Measurements from ENCODE around the gene GNRH2. TPM values are rescaled to one million over a fixed set of nuclear protein-coding genes. Genes with fewer than 3 reads are reported as not detected.
A peak's percentile ranks its signal among the peaks of the same experiment; 100 is the strongest.

The GNRH2 gene
- total and polyA plus RNA-seq, 2 donors (not counting 1 experiment from before 2014, with no cell fraction given) = not detected

GRCh38 chr20:3092611-3093379 is 49.4 kb downstream of the GNRH2 start:
- H3K4me1 ChIP-seq (ENCODE audit: control insufficient read depth, extremely low read depth, insufficient read depth, low read length) = no peaks in the 10 kb centered on the region
- H4K20me1 ChIP-seq (ENCODE audit: control insufficient read depth, extremely low read depth, insufficient read depth, low read length) = no peaks in the 10 kb centered on the region
- peak overlapping the region; percentile 44 for H3K4me2 ChIP-seq (ENCODE audit: extremely low read depth, insufficient read depth, low read length)
- H2AFZ ChIP-seq (ENCODE audit: low read length) = peak overlapping the region; percentile 30
- DNase-seq (ENCODE audit: low read depth in 2 of 2) = peak in 1 of 2 donors; percentile 28
- TF ChIP-seq EZH2 (IDR thresholded peaks at IDR 0.05; ENCODE audit: low read length, missing control alignments) = peak; percentile 50
- TF ChIP-seq CTCF (conservative IDR thresholded peaks at IDR 0.05 in 1 of 2, IDR thresholded peaks at IDR 0.05 in 1 of 2; ENCODE audit: low read depth in 1 of 2, low read length in 2 of 2) = no peak
- H3K9ac ChIP-seq (ENCODE audit: insufficient read depth, low read length) = no peak overlapping the region
- peak overlapping the region in 1 of 4 experiments; percentile 33 for H3K4me3 ChIP-seq (replicated peaks in 1 of 4; ENCODE audit: control extremely low read depth in 1 of 4, insufficient read depth in 1 of 4, low read depth in 3 of 4, low read length in 4 of 4)
- H3K27ac ChIP-seq (ENCODE audit: insufficient read depth, low read length) = no peak overlapping the region
- no peaks in the 10 kb centered on the region for H3K79me2 ChIP-seq (ENCODE audit: control insufficient read depth, insufficient read depth, low read length)
- H3K36me3 ChIP-seq (ENCODE audit: control insufficient read depth, insufficient read depth, low read length) = no peaks in the 10 kb centered on the region
- no peaks in the 10 kb centered on the region for H3K9me3 ChIP-seq (ENCODE audit: control insufficient read depth, insufficient read depth, low read depth, low read length)
- peaks cover 7% of the 10 kb centered on the region for H3K27me3 ChIP-seq (ENCODE audit: control insufficient read depth, insufficient read depth, low read length)

- Histone ChIP-seq H3K27me3 (ENCODE audit: control insufficient read depth, insufficient read depth, low read length) (peaks cover 3% of the 10 kb centered on the region), H3K4me2 (ENCODE audit: extremely low read depth, insufficient read depth, low read length) (no peak overlapping the region), H3K79me2 (ENCODE audit: control insufficient read depth, insufficient read depth, low read length) (no peaks in the 10 kb centered on the region), H3K4me1 (ENCODE audit: control insufficient read depth, extremely low read depth, insufficient read depth, low read length) (no peaks in the 10 kb centered on the region), H3K27ac (ENCODE audit: insufficient read depth, low read length) (no peak overlapping the region), H3K9me3 (ENCODE audit: control insufficient read depth, insufficient read depth, low read depth, low read length) (no peaks in the 10 kb centered on the region), H3K4me3 (replicated peaks in 1 of 4; ENCODE audit: control extremely low read depth in 1 of 4, insufficient read depth in 1 of 4, low read depth in 3 of 4, low read length in 4 of 4) (no peak overlapping the region), H3K9ac (ENCODE audit: insufficient read depth, low read length) (no peak overlapping the region), H2AFZ (ENCODE audit: low read length) (no peak overlapping the region), H4K20me1 (ENCODE audit: control insufficient read depth, extremely low read depth, insufficient read depth, low read length) (no peaks in the 10 kb centered on the region), H3K36me3 (ENCODE audit: control insufficient read depth, insufficient read depth, low read length) (no peaks in the 10 kb centered on the region)
- DNase-seq (ENCODE audit: low read depth in 2 of 2) = no peak
- no peak for TF ChIP-seq CTCF (conservative IDR thresholded peaks at IDR 0.05 in 1 of 2, IDR thresholded peaks at IDR 0.05 in 1 of 2; ENCODE audit: low read depth in 1 of 2, low read length in 2 of 2)
- no peak for TF ChIP-seq EZH2 (IDR thresholded peaks at IDR 0.05; ENCODE audit: low read length, missing control alignments)
Measured at GRCh38 chr20:3093861-3094361, 50.5 kb downstream of the GNRH2 start.

GRCh38 chr20:3094848-3095629 is 51.6 kb downstream of the GNRH2 start:
- no peaks in the 10 kb centered on the region for H3K79me2 ChIP-seq (ENCODE audit: control insufficient read depth, insufficient read depth, low read length)
- H3K4me3 ChIP-seq (replicated peaks in 1 of 4; ENCODE audit: control extremely low read depth in 1 of 4, insufficient read depth in 1 of 4, low read depth in 3 of 4, low read length in 4 of 4) = no peak overlapping the region
- H3K36me3 ChIP-seq (ENCODE audit: control insufficient read depth, insufficient read depth, low read length) = no peaks in the 10 kb centered on the region
- H4K20me1 ChIP-seq (ENCODE audit: control insufficient read depth, extremely low read depth, insufficient read depth, low read length) = no peaks in the 10 kb centered on the region
- no peak for TF ChIP-seq EZH2 (IDR thresholded peaks at IDR 0.05; ENCODE audit: low read length, missing control alignments)
- H3K4me2 ChIP-seq (ENCODE audit: extremely low read depth, insufficient read depth, low read length) = no peak overlapping the region
- peaks cover under 1% of the 10 kb centered on the region for H3K27me3 ChIP-seq (ENCODE audit: control insufficient read depth, insufficient read depth, low read length)
- H3K9me3 ChIP-seq (ENCODE audit: control insufficient read depth, insufficient read depth, low read depth, low read length) = no peaks in the 10 kb centered on the region
- DNase-seq (ENCODE audit: low read depth in 2 of 2) = no peak
- H3K9ac ChIP-seq (ENCODE audit: insufficient read depth, low read length) = no peak overlapping the region
- H3K27ac ChIP-seq (ENCODE audit: insufficient read depth, low read length) = no peak overlapping the region
- H2AFZ ChIP-seq (ENCODE audit: low read length) = no peak overlapping the region
- H3K4me1 ChIP-seq (ENCODE audit: control insufficient read depth, extremely low read depth, insufficient read depth, low read length) = no peaks in the 10 kb centered on the region

Other genes starting within 250 kb of the GNRH2 start
- gene CPXM1, start 243.0 kb upstream of the GNRH2 start, total RNA-seq = 0.50 and 10.3 TPM in 2 replicates
- 0.92 and 11.2 TPM in 2 replicates for gene CPXM1, start 243.0 kb upstream of the GNRH2 start, polyA plus RNA-seq
- not detected in 2 replicates for gene C20orf141, start 228.6 kb upstream of the GNRH2 start, total RNA-seq
- 0.36 and 0.57 TPM in 2 replicates for gene C20orf141, start 228.6 kb upstream of the GNRH2 start, polyA plus RNA-seq
- under 0.01 TPM in 1 of 2 replicates, not detected in the other for gene TMEM239, start 227.3 kb upstream of the GNRH2 start, total RNA-seq
- gene TMEM239, start 227.3 kb upstream of the GNRH2 start, polyA plus RNA-seq = 0.03 TPM in 1 of 2 replicates, not detected in the other
- gene PCED1A, start 203.0 kb upstream of the GNRH2 start, total RNA-seq = 26.4 and 36.0 TPM in 2 replicates
- 10.3 and 16.4 TPM in 2 replicates for gene PCED1A, start 203.0 kb upstream of the GNRH2 start, polyA plus RNA-seq
- gene VPS16, start 202.9 kb upstream of the GNRH2 start, total RNA-seq = 46.1 and 48.5 TPM in 2 replicates
- 32.2 and 32.9 TPM in 2 replicates for gene VPS16, start 202.9 kb upstream of the GNRH2 start, polyA plus RNA-seq
- gene PTPRA, start 170.1 kb upstream of the GNRH2 start, total RNA-seq = 22.3 and 27.9 TPM in 2 replicates
- 106 and 127 TPM in 2 replicates for gene PTPRA, start 170.1 kb upstream of the GNRH2 start, polyA plus RNA-seq
- gene MRPS26, start 2.4 kb downstream of the GNRH2 start, total RNA-seq = 37.0 and 42.6 TPM in 2 replicates
- gene MRPS26, start 2.4 kb downstream of the GNRH2 start, polyA plus RNA-seq = 16.1 and 19.2 TPM in 2 replicates
- gene OXT, start 28.0 kb downstream of the GNRH2 start, total RNA-seq = not detected in 2 replicates
- gene OXT, start 28.0 kb downstream of the GNRH2 start, polyA plus RNA-seq = not detected in 2 replicates
- gene AVP, start 41.1 kb downstream of the GNRH2 start, total RNA-seq = not detected in 2 replicates
- gene AVP, start 41.1 kb downstream of the GNRH2 start, polyA plus RNA-seq = not detected in 2 replicates
- gene FASTKD5, start 116.2 kb downstream of the GNRH2 start, total RNA-seq = 9.6 and 10.8 TPM in 2 replicates
- 11.9 and 12.8 TPM in 2 replicates for gene FASTKD5, start 116.2 kb downstream of the GNRH2 start, polyA plus RNA-seq
- 2.1 and 3.3 TPM in 2 replicates for gene UBOX5, start 116.2 kb downstream of the GNRH2 start, total RNA-seq
- gene UBOX5, start 116.2 kb downstream of the GNRH2 start, polyA plus RNA-seq = 3.6 and 3.9 TPM in 2 replicates
- 3.3 and 6.1 TPM in 2 replicates for gene LZTS3, start 129.9 kb downstream of the GNRH2 start, total RNA-seq
- gene LZTS3, start 129.9 kb downstream of the GNRH2 start, polyA plus RNA-seq = 2.4 and 2.6 TPM in 2 replicates
- 32.9 and 35.5 TPM in 2 replicates for gene DDRGK1, start 161.1 kb downstream of the GNRH2 start, total RNA-seq
- gene DDRGK1, start 161.1 kb downstream of the GNRH2 start, polyA plus RNA-seq = 37.5 and 42.4 TPM in 2 replicates
- 15.9 and 21.3 TPM in 2 replicates for gene ITPA, start 165.9 kb downstream of the GNRH2 start, total RNA-seq
- 32.2 and 37.8 TPM in 2 replicates for gene ITPA, start 165.9 kb downstream of the GNRH2 start, polyA plus RNA-seq
- gene SLC4A11, start 195.6 kb downstream of the GNRH2 start, total RNA-seq = 0.51 and 1.7 TPM in 2 replicates
- gene SLC4A11, start 195.6 kb downstream of the GNRH2 start, polyA plus RNA-seq = 0.56 and 1.1 TPM in 2 replicates